COLO668 (cell line): ENCODE measurements around the gene ZIC2.
A peak's percentile ranks its signal among the peaks of the same experiment; 100 is the strongest.

Experiments
- DNase-seq: peaks from one replicate; lab custom pipeline; 2025; ENCODE audit not compliant: unreplicated experiment; lab: John Stamatoyannopoulos, UW

The ZIC2 gene

GRCh38 chr13:99973808-99974185 lies 7.8 kb upstream of the ZIC2 start:
- no peak for DNase-seq

- DNase-seq: no peak
Measured at GRCh38 chr13:99974296-99974938, 7.2 kb upstream of the ZIC2 start.

GRCh38 chr13:99974939-99975561 lies 6.5 kb upstream of the ZIC2 start:
- no peak for DNase-seq

- DNase-seq: no peak
Measured at GRCh38 chr13:99975626-99976025, 6.0 kb upstream of the ZIC2 start.

GRCh38 chr13:99976575-99976974 lies 5.0 kb upstream of the ZIC2 start:
- DNase-seq: no peak

- peak; percentile 77 for DNase-seq
Measured at GRCh38 chr13:99977334-99977911, 4.2 kb upstream of the ZIC2 start.

- DNase-seq: no peak
Measured at GRCh38 chr13:99977912-99978798, 3.4 kb upstream of the ZIC2 start.

- DNase-seq: no peak
Measured at GRCh38 chr13:99978799-99979452, 2.7 kb upstream of the ZIC2 start.

- peak; percentile 85 for DNase-seq
Measured at GRCh38 chr13:99979453-99980200, 2.0 kb upstream of the ZIC2 start.

GRCh38 chr13:99980201-99980823 lies 1.3 kb upstream of the ZIC2 start:
- peak; percentile 97 for DNase-seq

- DNase-seq: peak; percentile 99
Measured at GRCh38 chr13:99980824-99981734, 505 bp upstream of the ZIC2 start.

- DNase-seq: peak; percentile 96
Measured at GRCh38 chr13:99982036-99982730, 599 bp downstream of the ZIC2 start.

GRCh38 chr13:99982731-99983498 lies 1.3 kb downstream of the ZIC2 start:
- peak; percentile 81 for DNase-seq

- peak; percentile 68 for DNase-seq
Measured at GRCh38 chr13:99983499-99984401, 2.2 kb downstream of the ZIC2 start.

GRCh38 chr13:99984461-99985240 lies 3.1 kb downstream of the ZIC2 start:
- peak; percentile 75 for DNase-seq
